Erythroblast (primary cell): Measurements from ENCODE around the gene ZSWIM2.

Experiments used
- GATA1 ChIP-seq: IDR thresholded peaks from 2 replicates; pipeline ENCODE4 v1.6.1; 2011; ENCODE audit warnings: low read depth, mild to moderate bottlenecking, control low read depth, low read length, moderate library complexity
- POLR2A ChIP-seq: IDR thresholded peaks from 2 replicates; pipeline ENCODE4 v1.6.1; 2011; ENCODE audit warnings: mild to moderate bottlenecking, low read length

DNA sequence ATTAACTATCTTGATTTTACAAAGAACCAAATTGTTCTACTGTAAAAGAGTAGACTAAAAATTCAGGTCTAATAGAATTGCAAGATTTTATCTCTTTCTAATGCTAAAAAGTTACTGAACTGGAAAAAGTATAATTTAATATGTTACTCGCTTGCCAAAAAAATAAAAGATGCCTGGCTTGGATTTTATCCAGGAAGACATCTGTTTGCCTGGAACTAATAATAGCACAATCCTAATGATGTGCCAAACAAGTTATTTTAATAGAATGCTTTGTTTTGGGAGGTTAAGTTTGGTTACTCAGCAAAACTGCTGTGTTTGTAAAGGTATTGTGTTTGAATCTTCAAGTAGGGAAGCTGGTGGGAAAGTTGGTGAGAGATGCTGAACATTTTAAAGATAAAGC is 19.4 kb upstream of the ZSWIM2 start:
- TF ChIP-seq POLR2A (no peak), GATA1 (no peak)
